ENCODE measurements around the gene UBE2R2. TPM values are rescaled to one million over a fixed set of nuclear protein-coding genes. Genes with fewer than 3 reads are reported as not detected.
A peak's percentile ranks its signal among the peaks of the same experiment; 100 is the strongest.

UBE2R2 gene
- total RNA-seq, 6 donors from 2014 or later: 24.6 to 33.6 (median 28.8) TPM

- DNase-seq: no peak
- TF ChIP-seq EP300 (IDR thresholded peaks at IDR 0.05) (no peak), POLR2AphosphoS5 (IDR thresholded peaks at IDR 0.05) (no peak), POLR2A (IDR thresholded peaks at IDR 0.05) (no peak), CTCF (IDR thresholded peaks at IDR 0.05) (peak in 5 of 6 experiments; percentile 30 to 38 (median 33))
- H3K4me1 ChIP-seq: peaks cover 0 to 10% (median 4%) of the 10 kb centered on the region in 4 donors
- H3K9me3 ChIP-seq: no peaks in the 10 kb centered on the region
- no peaks in the 10 kb centered on the region for H3K27me3 ChIP-seq
- H3K36me3 ChIP-seq: peaks cover 26 to 89% (median 79%) of the 10 kb centered on the region in 4 donors
- no peak overlapping the region for H3K4me3 ChIP-seq
- ATAC-seq (ENCODE audit: low FRiP score in 2 of 2): peak in 1 of 2 donors; percentile 57
- peak overlapping the region in 1 of 4 donors; percentile 43 for H3K27ac ChIP-seq
- WGBS, 2 donors: 69 to 72% methylated on average over 17 of the region's 17 CpGs
These were observed 108.2 kb downstream of the UBE2R2 start for GRCh38 chr9:33924978-33925797.

GRCh38 chr9:33926746-33927485 is 110.0 kb downstream of the UBE2R2 start:
- Histone ChIP-seq H3K9me3 (no peaks in the 10 kb centered on the region), H3K27me3 (no peaks in the 10 kb centered on the region), H3K4me3 (no peak overlapping the region), H3K4me1 (peaks cover 0 to 10% (median 4%) of the 10 kb centered on the region in 4 donors), H3K36me3 (peaks cover 26 to 88% (median 75%) of the 10 kb centered on the region in 4 donors), H3K27ac (no peak overlapping the region)
- TF ChIP-seq CTCF (IDR thresholded peaks at IDR 0.05) (no peak), EP300 (IDR thresholded peaks at IDR 0.05) (no peak), POLR2A (IDR thresholded peaks at IDR 0.05) (no peak), POLR2AphosphoS5 (IDR thresholded peaks at IDR 0.05) (no peak)
- 92 to 97% methylated on average over 13 to 17 of the region's 17 CpGs for WGBS, 2 donors
- no peak for ATAC-seq (ENCODE audit: low FRiP score in 2 of 2)
- no peak for DNase-seq

GRCh38 chr9:33927694-33928093 is 110.7 kb downstream of the UBE2R2 start:
- DNase-seq (peak in 1 of 2 donors; percentile 53), ATAC-seq (ENCODE audit: low FRiP score in 2 of 2) (no peak)
- H3K36me3 ChIP-seq: peaks cover 23 to 88% (median 75%) of the 10 kb centered on the region in 4 donors
- no peaks in the 10 kb centered on the region for H3K9me3 ChIP-seq
- H3K27ac ChIP-seq: no peak overlapping the region
- peaks cover 0 to 10% (median 4%) of the 10 kb centered on the region in 4 donors for H3K4me1 ChIP-seq
- 91 to 94% methylated on average over 15 of the region's 15 CpGs for WGBS, 2 donors
- TF ChIP-seq EP300 (IDR thresholded peaks at IDR 0.05) (no peak), POLR2A (IDR thresholded peaks at IDR 0.05) (no peak), POLR2AphosphoS5 (IDR thresholded peaks at IDR 0.05) (no peak), CTCF (IDR thresholded peaks at IDR 0.05) (no peak)
- no peak overlapping the region for H3K4me3 ChIP-seq
- no peaks in the 10 kb centered on the region for H3K27me3 ChIP-seq

- peaks cover 25 to 85% (median 65%) of the 10 kb centered on the region in 4 donors for H3K36me3 ChIP-seq
These were observed 114.4 kb downstream of the UBE2R2 start for GRCh38 chr9:33931326-33931725.

More at GRCh38 chr9:33931326-33931725, 114.4 kb downstream of the UBE2R2 start:
- no peak for TF ChIP-seq POLR2A (IDR thresholded peaks at IDR 0.05)
- TF ChIP-seq POLR2AphosphoS5 (IDR thresholded peaks at IDR 0.05): no peak
- TF ChIP-seq CTCF (IDR thresholded peaks at IDR 0.05): no peak
- TF ChIP-seq EP300 (IDR thresholded peaks at IDR 0.05): no peak
- 80 to 89% methylated on average over 1 to 3 of the region's 3 CpGs for WGBS, 2 donors
- Histone ChIP-seq H3K9me3 (no peaks in the 10 kb centered on the region), H3K27me3 (no peaks in the 10 kb centered on the region), H3K27ac (no peak overlapping the region), H3K4me3 (no peak overlapping the region), H3K4me1 (no peaks in the 10 kb centered on the region)
- no peak for ATAC-seq (ENCODE audit: low FRiP score in 2 of 2)
- no peak for DNase-seq

Data from upper lobe of left lung (tissue), 6 donors.